ENCODE data around the gene DYNC2I2. TPM values are rescaled to one million over a fixed set of nuclear protein-coding genes. Genes with fewer than 3 reads are reported as not detected.
A peak's percentile ranks its signal among the peaks of the same experiment; 100 is the strongest.

The DYNC2I2 gene
- total RNA-seq, 2 experiments from 2014 or later: 55.5 to 97.6 TPM

DNA sequence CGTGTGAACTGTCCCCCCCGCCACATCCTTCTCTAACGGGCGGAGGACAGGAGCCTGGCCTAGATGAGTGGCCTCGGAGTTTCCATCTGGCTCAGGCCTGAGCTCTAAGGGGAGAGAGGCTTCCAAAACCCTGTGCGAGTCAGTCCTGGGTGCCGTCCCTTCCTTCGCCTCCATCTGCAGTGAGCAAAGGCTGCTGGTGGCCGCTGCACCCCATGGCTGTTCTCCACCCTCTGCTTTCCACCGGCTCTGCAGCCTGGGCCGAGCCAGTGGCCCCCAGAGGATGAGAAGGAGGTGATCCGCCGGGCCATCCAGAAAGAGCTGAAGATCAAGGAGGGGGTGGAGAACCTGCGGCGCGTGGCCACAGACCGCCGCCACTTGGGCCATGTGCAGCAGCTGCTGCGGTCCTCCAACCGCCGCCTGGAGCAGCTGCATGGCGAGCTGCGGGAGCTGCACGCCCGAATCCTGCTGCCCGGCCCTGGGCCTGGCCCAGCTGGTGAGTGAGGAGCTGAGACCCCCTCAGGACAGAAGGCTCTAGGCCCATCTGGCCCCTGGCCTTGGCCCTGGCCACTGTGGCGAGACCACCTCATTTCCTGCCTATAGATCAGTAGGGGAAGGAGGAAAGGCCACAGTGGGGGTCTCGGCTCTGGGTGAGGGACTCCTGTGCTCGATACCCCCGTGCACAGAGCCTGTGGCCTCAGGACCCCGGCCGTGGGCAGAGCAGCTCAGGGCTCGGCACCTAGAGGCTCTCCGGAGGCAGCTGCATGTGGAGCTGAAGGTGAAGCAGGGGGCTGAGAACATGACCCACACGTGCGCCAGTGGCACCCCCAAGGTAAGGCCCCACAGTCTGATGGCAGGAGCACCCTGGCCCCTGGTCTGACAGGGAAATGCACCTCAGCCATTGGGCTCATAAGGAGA lies 48.7 kb upstream of the DYNC2I2 start:
- Histone ChIP-seq H3K4me3 (ENCODE audit: low read depth, low read length, poor library complexity, severe bottlenecking) (no peak overlapping the region), H3K79me2 (ENCODE audit: insufficient read depth, low read depth, low read length) (no peaks in the 10 kb centered on the region), H3K9me2 (ENCODE audit: insufficient read depth, low read length) (no peaks in the 10 kb centered on the region), H2AFZ (ENCODE audit: low read length) (no peak overlapping the region), H3K27ac (ENCODE audit: low read depth, low read length, poor library complexity, severe bottlenecking) (no peak overlapping the region), H3K4me2 (ENCODE audit: low read length) (no peak overlapping the region), H3K9me3 (ENCODE audit: low read length) (no peaks in the 10 kb centered on the region), H4K20me1 (ENCODE audit: insufficient read depth, low read length) (no peaks in the 10 kb centered on the region), H3K4me1 (ENCODE audit: insufficient read depth, low read length, poor library complexity, severe bottlenecking) (peaks cover 17% of the 10 kb centered on the region), H3K36me3 (ENCODE audit: insufficient read depth, low read length) (no peaks in the 10 kb centered on the region)
- intact Hi-C loops (cut with micrococcal nuclease; ENCODE audit: unreplicated experiment): no loop called here
- ChIA-PET CTCF (ENCODE audit: unreplicated experiment) (no interaction called here), POLR2A (interaction anchor here (0.6 to 1.0 kb wide), 4 partner anchors 10 to 219 kb away, joined by 3 to 8 read pairs (median 6); no protein-coding TSS in a partner anchor)
- TF ChIP-seq, protein P1, sequence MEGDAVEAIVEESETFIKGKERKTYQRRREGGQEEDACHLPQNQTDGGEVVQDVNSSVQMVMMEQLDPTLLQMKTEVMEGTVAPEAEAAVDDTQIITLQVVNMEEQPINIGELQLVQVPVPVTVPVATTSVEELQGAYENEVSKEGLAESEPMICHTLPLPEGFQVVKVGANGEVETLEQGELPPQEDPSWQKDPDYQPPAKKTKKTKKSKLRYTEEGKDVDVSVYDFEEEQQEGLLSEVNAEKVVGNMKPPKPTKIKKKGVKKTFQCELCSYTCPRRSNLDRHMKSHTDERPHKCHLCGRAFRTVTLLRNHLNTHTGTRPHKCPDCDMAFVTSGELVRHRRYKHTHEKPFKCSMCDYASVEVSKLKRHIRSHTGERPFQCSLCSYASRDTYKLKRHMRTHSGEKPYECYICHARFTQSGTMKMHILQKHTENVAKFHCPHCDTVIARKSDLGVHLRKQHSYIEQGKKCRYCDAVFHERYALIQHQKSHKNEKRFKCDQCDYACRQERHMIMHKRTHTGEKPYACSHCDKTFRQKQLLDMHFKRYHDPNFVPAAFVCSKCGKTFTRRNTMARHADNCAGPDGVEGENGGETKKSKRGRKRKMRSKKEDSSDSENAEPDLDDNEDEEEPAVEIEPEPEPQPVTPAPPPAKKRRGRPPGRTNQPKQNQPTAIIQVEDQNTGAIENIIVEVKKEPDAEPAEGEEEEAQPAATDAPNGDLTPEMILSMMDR (conservative IDR thresholded peaks at IDR 0.05; ENCODE audit: low read length): no peak
- TF ChIP-seq EZH2phosphoT487 (IDR thresholded peaks at IDR 0.05; ENCODE audit: borderline replicate concordance, low read depth, low read length): no peak
- DNase-seq (ENCODE audit: low spot score): no peak
- no TSS peak for BruUV-seq (replicated peaks)

DNA sequence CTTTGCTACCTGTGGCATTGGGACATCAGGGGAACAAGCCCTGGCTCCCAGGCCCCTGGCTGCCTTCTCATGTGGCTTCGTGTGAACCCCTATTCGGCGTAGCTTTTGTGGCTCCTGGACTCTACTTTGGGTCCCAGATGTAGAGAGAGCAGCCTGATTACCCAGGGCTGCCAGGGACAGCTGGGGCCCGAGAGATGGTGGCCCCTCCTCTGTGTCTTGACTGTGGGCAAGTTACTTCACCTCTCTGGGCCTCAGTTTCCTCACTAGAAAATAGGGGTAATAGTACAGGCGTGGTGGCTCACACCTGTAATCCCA lies 47.7 kb upstream of the DYNC2I2 start:
- no peak for DNase-seq (ENCODE audit: low spot score)
- no peaks in the 10 kb centered on the region for H3K9me2 ChIP-seq (ENCODE audit: insufficient read depth, low read length)
- intact Hi-C loops (cut with micrococcal nuclease; ENCODE audit: unreplicated experiment): no loop called here
- no peak overlapping the region for H2AFZ ChIP-seq (ENCODE audit: low read length)
- H3K79me2 ChIP-seq (ENCODE audit: insufficient read depth, low read depth, low read length): no peaks in the 10 kb centered on the region
- no peaks in the 10 kb centered on the region for H4K20me1 ChIP-seq (ENCODE audit: insufficient read depth, low read length)
- TF ChIP-seq EZH2phosphoT487 (IDR thresholded peaks at IDR 0.05; ENCODE audit: borderline replicate concordance, low read depth, low read length): no peak
- TF ChIP-seq, protein P1 (conservative IDR thresholded peaks at IDR 0.05; ENCODE audit: low read length): no peak
- H3K4me1 ChIP-seq (ENCODE audit: insufficient read depth, low read length, poor library complexity, severe bottlenecking): peaks cover 17% of the 10 kb centered on the region
- H3K27ac ChIP-seq (ENCODE audit: low read depth, low read length, poor library complexity, severe bottlenecking): no peak overlapping the region
- H3K4me3 ChIP-seq (ENCODE audit: low read depth, low read length, poor library complexity, severe bottlenecking): no peak overlapping the region
- ChIA-PET CTCF (ENCODE audit: unreplicated experiment) (no interaction called here), POLR2A (no interaction called here)
- BruUV-seq (replicated peaks): no TSS peak
- H3K4me2 ChIP-seq (ENCODE audit: low read length): peak overlapping the region; percentile 7; the same call in 1 of the 2 replicates
- no peaks in the 10 kb centered on the region for H3K9me3 ChIP-seq (ENCODE audit: low read length)
- H3K36me3 ChIP-seq (ENCODE audit: insufficient read depth, low read length): no peaks in the 10 kb centered on the region

Data from OCI-LY7 (cell line).